ENCODE data around the gene AKT1.
A peak's percentile ranks its signal among the peaks of the same experiment; 100 is the strongest.

AKT1 gene

DNA sequence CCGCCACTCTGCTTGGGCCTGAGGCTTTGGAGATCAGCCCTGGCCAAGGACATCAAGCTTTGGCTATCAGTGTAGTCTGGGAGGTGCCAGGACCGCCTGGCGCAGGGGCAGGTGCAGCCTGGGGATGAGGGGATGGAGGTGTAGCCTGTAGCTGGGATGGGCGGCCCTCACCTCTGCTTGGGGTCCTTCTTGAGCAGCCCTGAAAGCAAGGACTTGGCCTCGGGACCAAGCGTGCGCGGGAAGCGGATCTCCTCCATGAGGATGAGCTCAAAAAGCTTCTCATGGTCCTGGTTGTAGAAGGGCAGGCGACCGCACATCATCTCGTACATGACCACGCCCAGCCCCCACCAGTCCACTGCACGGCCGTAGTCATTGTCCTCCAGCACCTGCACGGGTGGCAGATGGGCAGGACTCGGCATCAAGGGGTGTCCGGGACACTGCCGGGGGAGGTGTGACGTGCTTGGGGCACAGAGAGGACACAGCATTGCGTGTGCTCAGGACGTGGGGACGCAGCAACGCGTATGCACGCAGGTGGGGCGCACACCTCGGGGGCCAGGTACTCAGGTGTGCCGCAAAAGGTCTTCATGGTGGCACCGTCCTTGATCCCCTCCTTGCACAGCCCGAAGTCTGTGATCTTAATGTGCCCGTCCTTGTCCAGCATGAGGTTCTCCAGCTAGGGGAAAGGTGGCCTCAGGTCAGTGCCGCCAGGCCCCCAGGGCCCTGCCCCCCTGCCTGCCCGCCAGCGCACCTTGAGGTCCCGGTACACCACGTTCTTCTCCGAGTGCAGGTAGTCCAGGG lies 22.6 kb downstream of the AKT1 start:
- DNase-seq (ENCODE audit: low read depth, low spot score), result no peak

DNA sequence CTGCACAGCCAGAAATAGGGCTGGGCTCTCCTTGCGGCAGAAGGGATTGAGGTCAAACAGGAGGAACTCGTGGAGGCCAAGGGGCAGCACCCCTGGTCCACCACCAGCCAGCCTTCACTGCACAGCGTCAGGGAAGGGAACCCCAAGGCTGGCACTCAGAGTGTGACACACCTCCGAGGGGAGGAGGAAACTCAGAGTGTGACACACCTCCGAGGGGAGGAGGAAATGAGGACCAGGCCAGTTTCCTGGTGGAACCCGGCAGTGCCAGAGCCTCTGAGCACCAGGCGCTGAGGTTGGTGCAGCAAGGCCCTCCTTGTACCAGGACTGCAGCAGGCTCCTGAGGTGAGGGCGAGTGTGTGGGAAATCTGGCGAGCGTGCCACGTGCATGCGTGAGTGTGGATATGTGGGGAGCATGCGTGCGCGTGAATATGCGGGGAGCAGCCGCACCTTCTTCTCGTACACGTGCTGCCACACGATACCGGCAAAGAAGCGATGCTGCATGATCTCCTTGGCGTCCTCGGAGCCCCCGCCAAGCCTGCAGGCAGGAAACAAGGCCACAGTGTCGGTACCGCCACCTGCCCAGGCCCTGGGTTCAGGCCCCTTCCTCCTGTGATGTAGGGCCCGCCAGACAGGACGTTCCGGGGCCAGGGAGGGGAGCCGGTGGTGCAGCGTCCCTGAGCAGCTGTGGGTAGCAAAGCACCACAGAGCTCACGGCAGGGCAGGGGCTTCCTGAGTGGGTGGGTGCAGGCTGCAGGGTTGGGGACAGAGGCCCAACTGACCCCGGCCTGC lies 23.4 kb downstream of the AKT1 start:
- no peak for DNase-seq (ENCODE audit: low read depth, low spot score)

- no peak for DNase-seq (ENCODE audit: low read depth, low spot score)
Observed at GRCh38 chr14:104771374-104771773, 24.2 kb downstream of the AKT1 start.

- no peak for DNase-seq (ENCODE audit: low read depth, low spot score)
Observed at GRCh38 chr14:104770851-104771272, 24.7 kb downstream of the AKT1 start.

DNA sequence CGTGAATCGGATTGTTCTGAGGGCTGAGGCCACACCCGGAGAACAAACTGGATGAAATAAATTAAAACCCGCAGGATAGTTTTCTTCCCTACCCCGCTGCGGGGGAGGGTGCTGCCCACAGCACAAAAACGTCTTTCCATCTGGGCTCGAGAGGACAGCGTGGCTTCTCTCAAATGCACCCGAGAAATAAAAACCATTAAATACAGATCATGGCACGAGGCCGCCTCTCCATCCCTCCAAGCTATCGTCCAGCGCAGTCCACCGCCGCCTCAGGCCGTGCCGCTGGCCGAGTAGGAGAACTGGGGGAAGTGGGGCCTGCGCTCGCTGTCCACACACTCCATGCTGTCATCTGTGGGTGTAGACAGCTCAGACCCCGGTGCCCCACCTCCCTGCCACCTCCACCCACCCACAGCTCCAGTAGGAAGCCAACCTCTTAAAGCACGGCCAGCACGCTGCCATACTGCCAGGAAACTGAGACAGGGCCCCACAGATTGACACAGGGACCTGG lies 25.4 kb downstream of the AKT1 start:
- DNase-seq (ENCODE audit: low read depth, low spot score), result no peak

- DNase-seq (ENCODE audit: low read depth, low spot score), result no peak
Observed at GRCh38 chr14:104769324-104770071, 26.1 kb downstream of the AKT1 start.

GRCh38 chr14:104768437-104769323 lies 26.9 kb downstream of the AKT1 start:
- peak; percentile 94 for DNase-seq (ENCODE audit: low read depth, low spot score)

GRCh38 chr14:104767634-104767918 lies 28.0 kb downstream of the AKT1 start:
- no peak for DNase-seq (ENCODE audit: low read depth, low spot score)

- no peak for DNase-seq (ENCODE audit: low read depth, low spot score)
Observed at GRCh38 chr14:104766863-104767633, 28.5 kb downstream of the AKT1 start.

DNA sequence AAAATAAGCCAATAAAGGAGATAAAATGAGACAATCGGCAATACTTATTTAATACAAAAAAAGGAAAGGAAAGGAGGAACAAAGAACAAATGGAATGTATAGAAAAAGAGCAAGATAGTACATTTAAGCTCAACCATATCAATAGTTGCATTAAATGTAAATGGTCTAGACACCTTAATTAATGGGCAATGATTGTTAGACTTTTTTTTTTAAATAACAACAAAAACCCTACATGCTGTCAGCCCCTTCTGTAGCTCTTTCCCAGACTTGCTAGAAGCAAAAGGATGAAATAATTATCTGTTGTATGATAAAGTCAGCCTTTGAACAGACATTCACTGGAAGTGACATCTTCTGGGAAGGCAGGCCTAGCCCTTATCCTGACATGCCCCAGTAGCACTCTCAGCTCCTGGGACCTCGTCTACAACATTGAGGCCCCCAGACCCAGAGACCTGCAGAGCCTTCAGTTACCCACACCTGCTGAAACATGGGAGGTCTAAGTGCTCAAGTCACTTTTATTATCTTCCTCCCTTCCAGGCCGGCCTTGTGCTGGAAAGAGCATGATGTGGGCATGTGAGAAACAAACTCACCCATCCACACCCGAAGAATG lies 29.2 kb downstream of the AKT1 start:
- no peak for DNase-seq (ENCODE audit: low read depth, low spot score)

DNA sequence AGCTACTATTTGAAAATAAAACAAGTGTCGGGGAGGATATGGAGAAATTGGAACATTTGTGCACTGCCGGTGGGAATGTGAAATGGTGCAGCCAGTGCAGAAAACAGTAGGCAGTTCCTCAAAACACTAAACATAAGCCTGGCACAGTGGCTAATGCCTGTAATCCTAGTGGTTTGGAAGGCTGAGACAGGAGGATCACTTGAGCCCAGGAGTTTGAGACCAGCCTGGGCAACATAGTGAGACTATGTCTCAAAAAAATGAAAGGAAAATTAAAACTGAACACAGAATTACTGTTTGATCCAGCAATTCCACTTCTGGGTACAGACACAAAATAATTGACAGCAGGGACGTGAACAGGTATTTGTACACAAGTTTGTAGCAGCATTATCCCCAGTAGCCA lies 30.0 kb downstream of the AKT1 start:
- no peak for DNase-seq (ENCODE audit: low read depth, low spot score)

- no peak for DNase-seq (ENCODE audit: low read depth, low spot score)
Observed at GRCh38 chr14:104758981-104759969, 36.3 kb downstream of the AKT1 start.

GRCh38 chr14:104757681-104758392 lies 37.7 kb downstream of the AKT1 start:
- no peak for DNase-seq (ENCODE audit: low read depth, low spot score)

DNA sequence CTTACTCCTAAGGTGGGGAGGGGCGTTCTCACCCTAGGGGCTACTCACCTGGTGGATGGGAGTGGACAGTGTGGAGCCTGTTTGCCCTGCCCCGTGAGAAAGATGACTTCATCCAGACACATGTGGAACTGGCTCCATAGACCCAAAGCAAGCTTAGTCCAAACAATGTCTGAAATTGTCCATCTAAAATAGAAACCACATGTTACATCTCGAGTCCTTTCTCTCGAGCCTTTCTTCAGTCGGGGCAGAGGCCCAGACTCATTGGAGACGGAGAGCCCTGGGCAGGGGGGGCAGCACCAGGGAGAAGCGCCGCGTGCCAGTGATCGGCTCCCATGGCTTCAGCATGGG lies 38.3 kb downstream of the AKT1 start:
- no peak for DNase-seq (ENCODE audit: low read depth, low spot score)

- no peak for DNase-seq (ENCODE audit: low read depth, low spot score)
Observed at GRCh38 chr14:104756477-104757237, 38.9 kb downstream of the AKT1 start.

DNA sequence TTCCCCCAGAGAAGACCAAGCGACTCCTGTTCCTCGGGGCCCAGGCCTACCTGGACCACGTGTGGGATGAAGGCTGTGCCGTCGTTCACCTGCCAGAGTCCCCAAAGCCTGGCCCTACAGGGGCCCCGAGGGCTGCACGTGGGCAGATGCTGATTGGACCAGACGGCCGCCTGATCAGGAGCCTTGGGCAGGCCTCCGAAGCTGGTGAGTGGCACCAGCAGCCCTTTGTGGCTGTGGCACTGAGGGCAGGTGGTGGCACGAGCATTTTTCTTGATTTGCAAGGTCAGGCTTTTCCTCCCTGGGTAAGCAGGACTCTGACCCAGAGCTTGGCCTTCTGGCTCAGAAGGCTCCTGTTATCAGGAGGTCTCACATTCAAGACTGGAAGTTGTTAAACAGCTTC lies 39.9 kb downstream of the AKT1 start:
- DNase-seq (ENCODE audit: low read depth, low spot score), result no peak

DNA sequence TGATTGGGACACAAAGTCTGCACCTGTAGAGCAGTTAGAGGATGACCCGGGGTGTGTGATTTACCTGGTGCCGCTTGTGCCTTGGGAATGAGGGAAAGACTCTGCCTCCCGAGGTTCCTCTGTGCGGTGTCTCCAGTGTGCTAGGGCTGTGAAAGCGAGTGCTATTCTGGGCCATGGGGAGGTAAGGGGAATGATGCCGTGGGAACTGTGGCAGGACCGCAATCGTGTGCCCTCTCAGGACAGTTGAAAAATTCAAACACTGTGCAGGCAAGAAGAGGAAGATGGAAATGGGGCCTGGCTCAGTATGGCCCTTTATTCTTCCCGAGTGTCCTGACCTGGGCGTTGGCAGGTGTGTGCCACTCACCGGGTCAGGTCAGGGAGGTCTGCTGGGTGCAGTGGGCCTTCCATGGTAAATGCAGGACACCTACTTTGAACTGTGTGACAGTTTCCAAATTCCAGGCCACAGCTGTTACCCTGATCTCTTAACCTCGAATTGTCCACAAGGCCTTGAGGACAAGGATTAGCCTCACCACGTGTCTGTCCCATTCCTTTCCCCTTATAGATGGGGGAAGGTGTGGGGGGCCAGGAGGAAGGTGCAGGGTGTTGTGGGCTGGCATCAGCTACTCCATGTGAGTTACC lies 41.2 kb downstream of the AKT1 start:
- DNase-seq (ENCODE audit: low read depth, low spot score), result no peak
